ENCODE results near the gene TRMT11.
A peak's percentile ranks its signal among the peaks of the same experiment; 100 is the strongest.

Gene TRMT11

DNA sequence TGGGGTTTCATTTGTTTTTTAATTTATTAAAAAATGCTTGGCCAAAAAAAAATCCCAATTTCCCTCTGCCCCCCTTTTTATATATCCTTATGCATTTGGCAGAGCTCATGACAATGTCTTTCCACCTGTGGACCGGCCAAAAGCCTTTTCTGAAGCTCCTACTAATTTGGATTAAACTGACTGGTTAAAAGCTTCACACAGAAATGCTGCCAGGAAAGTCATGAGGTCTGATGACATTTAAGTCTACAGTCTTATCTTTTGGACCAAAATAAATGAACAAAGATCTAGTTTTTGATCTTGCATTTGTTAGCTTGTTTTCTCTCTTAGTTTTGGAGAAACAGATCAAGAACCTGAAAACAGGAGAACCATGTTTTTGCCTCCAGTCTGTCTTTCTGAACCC is 66.1 kb downstream of the TRMT11 start:
- TF ChIP-seq TAF1 (IDR thresholded peaks at IDR 0.05; ENCODE audit: borderline replicate concordance, insufficient read depth, low read length) (no peak), POLR2AphosphoS5 (IDR thresholded peaks at IDR 0.05; ENCODE audit: low read depth, low read length) (no peak), FOXP2 (optimal IDR thresholded peaks at IDR 0.05; ENCODE audit: borderline replicate concordance, extremely low read depth, extremely low read length, insufficient read depth) (no peak), SIN3A (IDR thresholded peaks at IDR 0.05; ENCODE audit: borderline replicate concordance, insufficient read depth, low read length) (no peak)
- TF ChIP-seq, protein P1, sequence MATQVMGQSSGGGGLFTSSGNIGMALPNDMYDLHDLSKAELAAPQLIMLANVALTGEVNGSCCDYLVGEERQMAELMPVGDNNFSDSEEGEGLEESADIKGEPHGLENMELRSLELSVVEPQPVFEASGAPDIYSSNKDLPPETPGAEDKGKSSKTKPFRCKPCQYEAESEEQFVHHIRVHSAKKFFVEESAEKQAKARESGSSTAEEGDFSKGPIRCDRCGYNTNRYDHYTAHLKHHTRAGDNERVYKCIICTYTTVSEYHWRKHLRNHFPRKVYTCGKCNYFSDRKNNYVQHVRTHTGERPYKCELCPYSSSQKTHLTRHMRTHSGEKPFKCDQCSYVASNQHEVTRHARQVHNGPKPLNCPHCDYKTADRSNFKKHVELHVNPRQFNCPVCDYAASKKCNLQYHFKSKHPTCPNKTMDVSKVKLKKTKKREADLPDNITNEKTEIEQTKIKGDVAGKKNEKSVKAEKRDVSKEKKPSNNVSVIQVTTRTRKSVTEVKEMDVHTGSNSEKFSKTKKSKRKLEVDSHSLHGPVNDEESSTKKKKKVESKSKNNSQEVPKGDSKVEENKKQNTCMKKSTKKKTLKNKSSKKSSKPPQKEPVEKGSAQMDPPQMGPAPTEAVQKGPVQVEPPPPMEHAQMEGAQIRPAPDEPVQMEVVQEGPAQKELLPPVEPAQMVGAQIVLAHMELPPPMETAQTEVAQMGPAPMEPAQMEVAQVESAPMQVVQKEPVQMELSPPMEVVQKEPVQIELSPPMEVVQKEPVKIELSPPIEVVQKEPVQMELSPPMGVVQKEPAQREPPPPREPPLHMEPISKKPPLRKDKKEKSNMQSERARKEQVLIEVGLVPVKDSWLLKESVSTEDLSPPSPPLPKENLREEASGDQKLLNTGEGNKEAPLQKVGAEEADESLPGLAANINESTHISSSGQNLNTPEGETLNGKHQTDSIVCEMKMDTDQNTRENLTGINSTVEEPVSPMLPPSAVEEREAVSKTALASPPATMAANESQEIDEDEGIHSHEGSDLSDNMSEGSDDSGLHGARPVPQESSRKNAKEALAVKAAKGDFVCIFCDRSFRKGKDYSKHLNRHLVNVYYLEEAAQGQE (IDR thresholded peaks at IDR 0.05; ENCODE audit: insufficient read depth in 1 of 2, low read depth in 2 of 2, low read length in 2 of 2), result no peak

DNA sequence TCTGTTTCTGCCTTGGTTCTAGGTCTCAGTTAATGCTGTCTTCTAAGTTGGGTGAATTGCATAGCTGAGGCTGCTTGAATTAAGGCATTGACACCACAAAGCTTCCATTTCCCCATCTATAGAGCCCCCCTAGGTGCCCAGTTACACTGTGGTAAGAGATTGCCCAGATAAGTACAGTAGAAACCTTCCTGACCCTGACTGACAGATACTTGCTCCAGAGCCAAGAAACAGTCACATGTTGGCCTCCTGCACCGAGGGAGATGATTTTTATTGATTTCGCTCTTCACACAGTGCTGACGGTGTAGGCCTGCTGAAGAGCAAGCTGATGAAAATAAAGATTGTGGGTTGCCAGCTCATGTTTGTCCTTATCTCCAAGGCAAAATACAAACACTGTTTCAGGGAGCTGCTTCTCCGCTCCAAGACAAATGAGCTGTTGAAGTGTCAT is 67.9 kb downstream of the TRMT11 start:
- TF ChIP-seq SIN3A (IDR thresholded peaks at IDR 0.05; ENCODE audit: borderline replicate concordance, insufficient read depth, low read length) (no peak), FOXP2 (optimal IDR thresholded peaks at IDR 0.05; ENCODE audit: borderline replicate concordance, extremely low read depth, extremely low read length, insufficient read depth) (no peak), POLR2AphosphoS5 (IDR thresholded peaks at IDR 0.05; ENCODE audit: low read depth, low read length) (peak; percentile 36; the same call in 1 of the 2 replicates), TAF1 (IDR thresholded peaks at IDR 0.05; ENCODE audit: borderline replicate concordance, insufficient read depth, low read length) (no peak)
- TF ChIP-seq, protein P1 (IDR thresholded peaks at IDR 0.05; ENCODE audit: insufficient read depth in 1 of 2, low read depth in 2 of 2, low read length in 2 of 2), result no peak

DNA sequence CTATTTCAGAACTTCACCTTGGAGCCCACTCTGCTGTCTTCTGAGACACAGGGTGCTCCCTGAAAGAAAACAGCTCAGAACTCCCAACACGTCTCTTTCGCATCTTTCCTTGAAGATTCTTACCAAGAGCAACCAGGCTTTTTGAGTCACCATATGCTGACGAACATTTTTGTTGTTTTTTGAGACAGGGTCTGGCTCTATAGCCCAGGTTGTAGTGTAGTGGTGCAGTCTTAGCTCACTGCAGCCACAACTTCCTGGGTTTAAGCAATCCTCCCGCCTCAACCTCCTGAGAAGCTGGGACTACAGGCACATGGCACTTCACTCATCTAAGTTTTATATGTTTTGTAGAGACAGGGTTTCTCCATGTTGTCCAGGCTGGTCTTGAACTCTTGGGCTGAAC is 68.5 kb downstream of the TRMT11 start:
- TF ChIP-seq, protein P1 (IDR thresholded peaks at IDR 0.05; ENCODE audit: insufficient read depth in 1 of 2, low read depth in 2 of 2, low read length in 2 of 2), result no peak
- no peak for TF ChIP-seq POLR2AphosphoS5 (IDR thresholded peaks at IDR 0.05; ENCODE audit: low read depth, low read length)
- TF ChIP-seq FOXP2 (optimal IDR thresholded peaks at IDR 0.05; ENCODE audit: borderline replicate concordance, extremely low read depth, extremely low read length, insufficient read depth), result no peak
- TF ChIP-seq SIN3A (IDR thresholded peaks at IDR 0.05; ENCODE audit: borderline replicate concordance, insufficient read depth, low read length), result no peak
- no peak for TF ChIP-seq TAF1 (IDR thresholded peaks at IDR 0.05; ENCODE audit: borderline replicate concordance, insufficient read depth, low read length)

DNA sequence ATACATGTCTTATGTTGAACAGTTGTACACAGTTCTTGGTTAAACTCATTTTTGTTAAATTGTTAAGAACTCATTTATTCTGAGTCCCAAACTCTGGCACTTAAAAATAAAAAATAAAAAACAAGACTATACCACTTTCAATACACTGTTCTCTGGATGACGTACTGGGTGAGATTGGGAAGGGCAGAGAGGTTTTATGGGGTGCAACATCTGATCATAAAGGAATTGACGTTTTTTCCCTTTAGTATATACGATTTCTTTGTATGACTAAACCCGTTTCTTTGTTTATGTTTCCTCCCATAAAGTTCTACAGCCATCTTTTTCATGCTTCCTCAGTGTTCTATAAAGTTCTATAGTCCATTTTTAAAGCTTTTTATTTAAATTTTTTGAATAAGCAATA is 69.1 kb downstream of the TRMT11 start:
- TF ChIP-seq SIN3A (IDR thresholded peaks at IDR 0.05; ENCODE audit: borderline replicate concordance, insufficient read depth, low read length) (no peak), POLR2AphosphoS5 (IDR thresholded peaks at IDR 0.05; ENCODE audit: low read depth, low read length) (no peak), TAF1 (IDR thresholded peaks at IDR 0.05; ENCODE audit: borderline replicate concordance, insufficient read depth, low read length) (no peak), FOXP2 (optimal IDR thresholded peaks at IDR 0.05; ENCODE audit: borderline replicate concordance, extremely low read depth, extremely low read length, insufficient read depth) (no peak)
- TF ChIP-seq, protein P1 (IDR thresholded peaks at IDR 0.05; ENCODE audit: insufficient read depth in 1 of 2, low read depth in 2 of 2, low read length in 2 of 2), result no peak
